Liver (tissue), 9 donors: Measurements from ENCODE around the gene C13orf42. TPM values are rescaled to one million over a fixed set of nuclear protein-coding genes. Genes with fewer than 3 reads are reported as not detected.

Source experiments
- DNase-seq: peaks from one replicate; pipeline ENCODE4 v3.0.0-alpha.2; 2017; ENCODE audit warnings: low spot score
- H3K27ac ChIP-seq, 2 donors: one replicate each; pipeline ENCODE4 v1.7.0; 2013; ENCODE audit warnings: inconsistent platforms in 2 of 2, low read length in 2 of 2, control low read depth in 1 of 2, low read depth in 1 of 2, mild to moderate bottlenecking in 1 of 2
- H3K27me3 ChIP-seq, 4 donors: one replicate each; pipeline versions ENCODE4 v1.6.1 to v1.7.0; 2013; ENCODE audit warnings: low read length in 3 of 4, inconsistent platforms in 1 of 4, mild to moderate bottlenecking in 1 of 4, moderate library complexity in 1 of 4; ENCODE audit not compliant: control insufficient read depth in 4 of 4, insufficient read depth in 4 of 4
- H3K36me3 ChIP-seq, 4 donors: one replicate each; pipeline versions ENCODE4 v1.6.1 to v1.7.0; 2013; ENCODE audit warnings: low read length in 3 of 4, mild to moderate bottlenecking in 3 of 4, low read depth in 1 of 4, moderate library complexity in 1 of 4; ENCODE audit not compliant: control insufficient read depth in 4 of 4, insufficient read depth in 3 of 4
- H3K4me1 ChIP-seq, 4 donors: one replicate each; pipeline versions ENCODE4 v1.6.1 to v1.7.0; 2013; ENCODE audit warnings: low read length in 3 of 4, mild to moderate bottlenecking in 3 of 4, moderate library complexity in 1 of 4; ENCODE audit not compliant: control insufficient read depth in 4 of 4, insufficient read depth in 4 of 4
- H3K4me3 ChIP-seq, 3 donors: one replicate each; pipeline versions ENCODE4 v1.6.1 to v1.7.0; 2013; ENCODE audit warnings: low read length in 3 of 3, control low read depth in 1 of 3, low read depth in 1 of 3, mild to moderate bottlenecking in 1 of 3
- H3K9ac ChIP-seq, 2 donors: one replicate each; pipeline ENCODE4 v1.7.0; 2013; ENCODE audit warnings: low read length in 2 of 2, mild to moderate bottlenecking in 2 of 2, moderate library complexity in 2 of 2, control low read depth in 1 of 2, low read depth in 1 of 2
- H3K9me3 ChIP-seq, 4 donors: one replicate each; pipeline versions ENCODE4 v1.6.1 to v1.7.0; 2013; ENCODE audit warnings: low read length in 3 of 4; ENCODE audit not compliant: control insufficient read depth in 4 of 4
- CTCF ChIP-seq: fragments of 150-350 bp; IDR thresholded peaks from 2 replicates; pipeline ENCODE4 v1.5.1; 2017; ENCODE audit warnings: improper control_type of control experiment, low read depth, low read length; ENCODE audit not compliant: missing input control
- EGR1 ChIP-seq, 2 donors: IDR thresholded peaks; 2 replicates each; pipeline ENCODE4 v1.6.1; 2016 to 2018; ENCODE audit warnings: antibody characterized with exemption in 2 of 2, low read depth in 2 of 2
- FOXA1 ChIP-seq: IDR thresholded peaks from 2 replicates; pipeline ENCODE4 v1.6.1; 2016; ENCODE audit warnings: antibody characterized with exemption
- FOXA2 ChIP-seq: IDR thresholded peaks from 2 replicates; pipeline ENCODE4 v1.6.1; 2016; ENCODE audit warnings: antibody characterized with exemption
- GABPA ChIP-seq, 2 donors: IDR thresholded peaks in 1 of 2; conservative IDR thresholded peaks in 1 of 2; 2 replicates each; pipeline ENCODE4 v1.6.1; 2016; ENCODE audit warnings: antibody characterized with exemption in 2 of 2, mild to moderate bottlenecking in 1 of 2, moderate library complexity in 1 of 2
- HNF4A ChIP-seq, 2 donors: conservative IDR thresholded peaks; 2 replicates each; pipeline ENCODE4 v1.6.1; 2016; ENCODE audit warnings: antibody characterized with exemption in 2 of 2, mild to moderate bottlenecking in 2 of 2
- HNF4G ChIP-seq: IDR thresholded peaks from 2 replicates; pipeline ENCODE4 v1.6.1; 2016; ENCODE audit warnings: antibody characterized with exemption
- JUND ChIP-seq, 2 donors: IDR thresholded peaks; 2 replicates each; pipeline ENCODE4 v1.6.1; 2016; ENCODE audit warnings: antibody characterized with exemption in 2 of 2
- MAX ChIP-seq: IDR thresholded peaks from 2 replicates; pipeline ENCODE4 v1.6.1; 2016; ENCODE audit warnings: antibody characterized with exemption
- NR2F2 ChIP-seq: IDR thresholded peaks from 2 replicates; pipeline ENCODE4 v1.6.1; 2016; ENCODE audit warnings: antibody characterized with exemption
- RAD21 ChIP-seq, 2 donors: IDR thresholded peaks; 2 replicates each; pipeline ENCODE4 v1.6.1; 2016; ENCODE audit warnings: antibody characterized with exemption in 2 of 2, mild to moderate bottlenecking in 2 of 2
- RXRA ChIP-seq, 2 donors: IDR thresholded peaks; 2 replicates each; pipeline ENCODE4 v1.6.1; 2017 to 2018; ENCODE audit warnings: antibody characterized with exemption in 2 of 2, mild to moderate bottlenecking in 1 of 2
- SP1 ChIP-seq: IDR thresholded peaks from 2 replicates; pipeline ENCODE4 v1.6.1; 2018; ENCODE audit warnings: antibody characterized with exemption, mild to moderate bottlenecking
- TAF1 ChIP-seq: conservative IDR thresholded peaks from 2 replicates; pipeline ENCODE4 v1.6.1; 2016; ENCODE audit warnings: antibody characterized with exemption, mild to moderate bottlenecking
- YY1 ChIP-seq: IDR thresholded peaks from 2 replicates; pipeline ENCODE4 v1.6.1; 2016; ENCODE audit warnings: antibody characterized with exemption, mild to moderate bottlenecking
- WGBS: extraction: QIAGEN DNeasy Blood & Tissue Kit; methylation state at CpG from one replicate; pipeline ENCODE4 v1.1.7; 2013; 5-methylcytosine and 5-hydroxymethylcytosine counted together
- polyA plus RNA-seq, 2 donors: library from polyadenylated mRNA; stranded (reverse) in 1 of 2; unstranded in 1 of 2; fragments of 200-250 nt in 1 of 2; fragments of >200 nt in 1 of 2; fragmentation: Nextera tagmentation in 1 of 2; extraction: Ambion mirVana in 1 of 2; gene quantifications; one replicate each; pipeline versions ENCODE4 v1.2.1 to v1.2.3, GENCODE V29; 2013 to 2015
- total RNA-seq, 2 donors: library from RNA; depleted of rRNA; stranded (reverse); fragments of >200 nt; gene quantifications; one replicate each; pipeline ENCODE4 v1.2.3, GENCODE V29; 2014
- TF ChIP-seq, protein P1 (sequence below): IDR thresholded peaks from 2 replicates; pipeline ENCODE4 v1.6.1; 2016; ENCODE audit warnings: antibody characterized with exemption
- TF ChIP-seq, protein P2 (sequence below): IDR thresholded peaks from 2 replicates; pipeline ENCODE4 v1.6.1; 2016; ENCODE audit warnings: antibody characterized with exemption, mild to moderate bottlenecking
- TF ChIP-seq, protein P3 (sequence below): IDR thresholded peaks from 2 replicates; pipeline ENCODE4 v1.6.1; 2016; ENCODE audit warnings: antibody characterized with exemption
- donor health status: healthy.
- donor health status: healthy.
- donor health status: healthy.
- donor health status: healthy.
- donor health status: healthy.

C13orf42 gene
- total and polyA plus RNA-seq, 4 donors = 0.08 TPM; not detected in 3

DNA sequence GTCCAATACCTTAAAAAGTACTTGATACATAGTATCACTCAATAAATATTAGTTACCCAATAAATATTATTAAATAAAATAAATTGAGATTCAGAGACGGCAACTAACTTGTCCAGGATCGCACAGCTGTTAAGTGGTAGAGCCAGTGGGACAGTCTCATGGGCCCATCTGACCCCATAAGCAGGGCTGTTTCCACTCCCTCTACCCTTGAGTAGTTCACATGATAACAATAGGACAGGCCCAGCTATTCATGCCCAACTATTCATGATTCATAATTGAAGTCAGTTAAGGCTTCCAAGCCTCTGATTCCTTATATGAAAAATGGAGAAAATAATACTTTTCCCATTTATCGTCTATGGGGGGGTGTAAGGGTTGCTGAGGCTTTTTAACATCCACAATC, 78.2 kb downstream of the C13orf42 start:
- no peak overlapping the region for H3K4me3 ChIP-seq
- no peak for DNase-seq
- H3K4me1 ChIP-seq = peaks cover 0 to 3% (median under 1%) of the 10 kb centered on the region in 4 donors
- H3K27ac ChIP-seq = no peak overlapping the region
- no peak overlapping the region for H3K9ac ChIP-seq
- no peak for TF ChIP-seq RAD21 (IDR thresholded peaks at IDR 0.05)
- no peak for TF ChIP-seq CTCF
- TF ChIP-seq GABPA (IDR thresholded peaks at IDR 0.05 in 1 of 2, conservative IDR thresholded peaks at IDR 0.05 in 1 of 2) = no peak
- TF ChIP-seq YY1 = no peak
- TF ChIP-seq HNF4G = no peak
- no peak for TF ChIP-seq MAX
- no peak for TF ChIP-seq JUND (IDR thresholded peaks at IDR 0.05)
- no peak for TF ChIP-seq FOXA1
- TF ChIP-seq TAF1 = no peak
- TF ChIP-seq FOXA2 = no peak
- TF ChIP-seq NR2F2 = no peak
- TF ChIP-seq RXRA (IDR thresholded peaks at IDR 0.05) = no peak
- no peak for TF ChIP-seq SP1
- no peak for TF ChIP-seq EGR1 (IDR thresholded peaks at IDR 0.05; ENCODE audit: low read depth in 2 of 2)
- TF ChIP-seq, protein P1, sequence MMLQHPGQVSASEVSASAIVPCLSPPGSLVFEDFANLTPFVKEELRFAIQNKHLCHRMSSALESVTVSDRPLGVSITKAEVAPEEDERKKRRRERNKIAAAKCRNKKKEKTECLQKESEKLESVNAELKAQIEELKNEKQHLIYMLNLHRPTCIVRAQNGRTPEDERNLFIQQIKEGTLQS = no peak
- TF ChIP-seq HNF4A (conservative IDR thresholded peaks at IDR 0.05) = no peak
- TF ChIP-seq, protein P2, sequence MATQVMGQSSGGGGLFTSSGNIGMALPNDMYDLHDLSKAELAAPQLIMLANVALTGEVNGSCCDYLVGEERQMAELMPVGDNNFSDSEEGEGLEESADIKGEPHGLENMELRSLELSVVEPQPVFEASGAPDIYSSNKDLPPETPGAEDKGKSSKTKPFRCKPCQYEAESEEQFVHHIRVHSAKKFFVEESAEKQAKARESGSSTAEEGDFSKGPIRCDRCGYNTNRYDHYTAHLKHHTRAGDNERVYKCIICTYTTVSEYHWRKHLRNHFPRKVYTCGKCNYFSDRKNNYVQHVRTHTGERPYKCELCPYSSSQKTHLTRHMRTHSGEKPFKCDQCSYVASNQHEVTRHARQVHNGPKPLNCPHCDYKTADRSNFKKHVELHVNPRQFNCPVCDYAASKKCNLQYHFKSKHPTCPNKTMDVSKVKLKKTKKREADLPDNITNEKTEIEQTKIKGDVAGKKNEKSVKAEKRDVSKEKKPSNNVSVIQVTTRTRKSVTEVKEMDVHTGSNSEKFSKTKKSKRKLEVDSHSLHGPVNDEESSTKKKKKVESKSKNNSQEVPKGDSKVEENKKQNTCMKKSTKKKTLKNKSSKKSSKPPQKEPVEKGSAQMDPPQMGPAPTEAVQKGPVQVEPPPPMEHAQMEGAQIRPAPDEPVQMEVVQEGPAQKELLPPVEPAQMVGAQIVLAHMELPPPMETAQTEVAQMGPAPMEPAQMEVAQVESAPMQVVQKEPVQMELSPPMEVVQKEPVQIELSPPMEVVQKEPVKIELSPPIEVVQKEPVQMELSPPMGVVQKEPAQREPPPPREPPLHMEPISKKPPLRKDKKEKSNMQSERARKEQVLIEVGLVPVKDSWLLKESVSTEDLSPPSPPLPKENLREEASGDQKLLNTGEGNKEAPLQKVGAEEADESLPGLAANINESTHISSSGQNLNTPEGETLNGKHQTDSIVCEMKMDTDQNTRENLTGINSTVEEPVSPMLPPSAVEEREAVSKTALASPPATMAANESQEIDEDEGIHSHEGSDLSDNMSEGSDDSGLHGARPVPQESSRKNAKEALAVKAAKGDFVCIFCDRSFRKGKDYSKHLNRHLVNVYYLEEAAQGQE = no peak
- TF ChIP-seq, protein P3, sequence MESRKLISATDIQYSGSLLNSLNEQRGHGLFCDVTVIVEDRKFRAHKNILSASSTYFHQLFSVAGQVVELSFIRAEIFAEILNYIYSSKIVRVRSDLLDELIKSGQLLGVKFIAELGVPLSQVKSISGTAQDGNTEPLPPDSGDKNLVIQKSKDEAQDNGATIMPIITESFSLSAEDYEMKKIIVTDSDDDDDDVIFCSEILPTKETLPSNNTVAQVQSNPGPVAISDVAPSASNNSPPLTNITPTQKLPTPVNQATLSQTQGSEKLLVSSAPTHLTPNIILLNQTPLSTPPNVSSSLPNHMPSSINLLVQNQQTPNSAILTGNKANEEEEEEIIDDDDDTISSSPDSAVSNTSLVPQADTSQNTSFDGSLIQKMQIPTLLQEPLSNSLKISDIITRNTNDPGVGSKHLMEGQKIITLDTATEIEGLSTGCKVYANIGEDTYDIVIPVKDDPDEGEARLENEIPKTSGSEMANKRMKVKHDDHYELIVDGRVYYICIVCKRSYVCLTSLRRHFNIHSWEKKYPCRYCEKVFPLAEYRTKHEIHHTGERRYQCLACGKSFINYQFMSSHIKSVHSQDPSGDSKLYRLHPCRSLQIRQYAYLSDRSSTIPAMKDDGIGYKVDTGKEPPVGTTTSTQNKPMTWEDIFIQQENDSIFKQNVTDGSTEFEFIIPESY = no peak
- H3K27me3 ChIP-seq = no peaks in the 10 kb centered on the region
- WGBS = 94% methylated on average over 3 of the region's 3 CpGs
- no peaks in the 10 kb centered on the region for H3K36me3 ChIP-seq
- no peaks in the 10 kb centered on the region for H3K9me3 ChIP-seq

Other genes starting within 250 kb of the C13orf42 start
- 10 to 100 TPM; 10.7 to 44.1 TPM for gene RNASEH2B, start 201.5 kb downstream of the C13orf42 start, total RNA-seq
- 1 to 10 TPM; 7.8 TPM for gene RNASEH2B, start 201.5 kb downstream of the C13orf42 start, polyA plus RNA-seq
- gene FAM124A, start 111.1 kb upstream of the C13orf42 start, total RNA-seq = under 1 TPM; 0.51 to 0.92 TPM
- gene FAM124A, start 111.1 kb upstream of the C13orf42 start, polyA plus RNA-seq = under 1 TPM; 0.33 to 0.40 TPM
- gene SERPINE3, start 228.4 kb upstream of the C13orf42 start, total RNA-seq = not detected
- under 1 TPM in 1 of 2 donors, not detected in 1; 0.63 TPM for gene SERPINE3, start 228.4 kb upstream of the C13orf42 start, polyA plus RNA-seq